Neural cell (in vitro differentiated cells): ENCODE results near the gene F2R. TPM values are rescaled to one million over a fixed set of nuclear protein-coding genes. Genes with fewer than 3 reads are reported as not detected.

ENCODE experiments used
- H2AFZ ChIP-seq: fragments of 200-600, 300-800 bp; sonication (generic), shearing (Covaris generic); 2 replicates; pipeline ENCODE4 v1.6.0; 2014; ENCODE audit warnings: low read depth, mild to moderate bottlenecking, antibody characterized with exemption, low read length, moderate library complexity
- H3F3A ChIP-seq: fragments of 200-600 bp; shearing (Covaris generic); 2 replicates; pipeline ENCODE4 v1.6.1; 2016; ENCODE audit warnings: mild to moderate bottlenecking, moderate library complexity, mixed read lengths, antibody characterized with exemption, low read length; ENCODE audit not compliant: insufficient read depth, poor library complexity, severe bottlenecking
- H3K27ac ChIP-seq: fragments of 200-600, 300-800 bp; sonication (generic), shearing (Covaris generic); 2 replicates; pipeline ENCODE4 v1.5.1; 2014; ENCODE audit warnings: mild to moderate bottlenecking, low read length, moderate library complexity
- H3K27me3 ChIP-seq: fragments of 300-800, 200-600 bp; sonication (generic), shearing (Covaris generic); 2 replicates; pipeline ENCODE4 v1.6.0; 2014; ENCODE audit warnings: mild to moderate bottlenecking, low read depth, low read length, moderate library complexity; ENCODE audit not compliant: insufficient read depth
- H3K36me3 ChIP-seq: fragments of 300-800, 200-600 bp; sonication (generic), shearing (Covaris generic); 2 replicates; pipeline ENCODE4 v1.5.1; 2014; ENCODE audit warnings: mild to moderate bottlenecking, antibody characterized with exemption, low read length, moderate library complexity; ENCODE audit not compliant: insufficient read depth
- H3K4me2 ChIP-seq: fragments of 300-800, 200-600 bp; sonication (generic), shearing (Covaris generic); 2 replicates; pipeline ENCODE4 v1.6.0; 2014; ENCODE audit warnings: mild to moderate bottlenecking, low read length
- H3K4me3 ChIP-seq: fragments of 300-800, 200-600 bp; sonication (generic), shearing (Covaris generic); 2 replicates; pipeline ENCODE4 v1.5.1; 2014; ENCODE audit warnings: mild to moderate bottlenecking, low read length, moderate library complexity
- H3K79me2 ChIP-seq: fragments of 200-600 bp; shearing (Covaris generic); replicated peaks from 2 replicates; pipeline ENCODE4 v1.6.0; 2014; ENCODE audit warnings: mild to moderate bottlenecking, low read length, moderate library complexity; ENCODE audit not compliant: insufficient read depth
- H3K9ac ChIP-seq: fragments of 300-800, 200-600 bp; sonication (generic), shearing (Covaris generic); 2 replicates; pipeline ENCODE4 v1.6.1; 2016; ENCODE audit warnings: mild to moderate bottlenecking, low read length, mixed read lengths
- H3K9me2 ChIP-seq: fragments of 200-600 bp; shearing (Covaris generic); 2 replicates; pipeline ENCODE4 v1.6.1; 2016; ENCODE audit warnings: mild to moderate bottlenecking, low read length, mixed read lengths; ENCODE audit not compliant: insufficient read depth
- H3K9me3 ChIP-seq: fragments of 200-600, 300-800 bp; sonication (generic), shearing (Covaris generic); 2 replicates; pipeline ENCODE4 v1.6.1; 2016; ENCODE audit warnings: mild to moderate bottlenecking, mixed run types, low read length, moderate library complexity, mixed read lengths
- H4K20me1 ChIP-seq: fragments of 200-600 bp; shearing (Covaris generic); 2 replicates; pipeline ENCODE4 v1.6.1; 2016; ENCODE audit warnings: mild to moderate bottlenecking, mixed run types; ENCODE audit not compliant: insufficient read depth
- CTCF ChIP-seq: fragments of 450-650 bp; IDR thresholded peaks from 2 replicates; pipeline ENCODE4 v1.5.1; 2014; ENCODE audit warnings: antibody characterized with exemption, mild to moderate bottlenecking, moderate library complexity; ENCODE audit not compliant: poor library complexity, severe bottlenecking
- EP300 ChIP-seq: fragments of 450-650 bp; conservative IDR thresholded peaks from 2 replicates; pipeline ENCODE4 v1.6.1; 2014; ENCODE audit warnings: antibody characterized with exemption, mild to moderate bottlenecking, moderate library complexity; ENCODE audit not compliant: poor library complexity, severe bottlenecking
- EZH2 ChIP-seq: fragments of 200-600, 300-800 bp; shearing (Covaris generic), sonication (generic); IDR thresholded peaks from 2 replicates; pipeline ENCODE4 v1.6.1; 2014; ENCODE audit warnings: antibody characterized with exemption, low read length, borderline replicate concordance, mild to moderate bottlenecking; ENCODE audit not compliant: insufficient read depth, poor library complexity, severe bottlenecking
- MXI1 ChIP-seq: fragments of 450-650 bp; conservative IDR thresholded peaks from 2 replicates; pipeline ENCODE4 v1.6.1; 2014; ENCODE audit warnings: antibody characterized with exemption, mild to moderate bottlenecking; ENCODE audit not compliant: poor library complexity, severe bottlenecking
- POLR2AphosphoS5 ChIP-seq: IDR thresholded peaks from 2 replicates; pipeline ENCODE4 v1.6.1; 2012
- RAD21 ChIP-seq: fragments of 450-650 bp; conservative IDR thresholded peaks from 2 replicates; pipeline ENCODE4 v1.6.1; 2014; ENCODE audit warnings: antibody characterized with exemption, mild to moderate bottlenecking, moderate library complexity
- REST ChIP-seq: IDR thresholded peaks from 2 replicates; pipeline ENCODE4 v1.6.1; 2012; ENCODE audit warnings: borderline replicate concordance
- SMC3 ChIP-seq: fragments of 450-650 bp; conservative IDR thresholded peaks from 2 replicates; pipeline ENCODE4 v1.6.1; 2014; ENCODE audit warnings: antibody characterized with exemption, mild to moderate bottlenecking, moderate library complexity; ENCODE audit not compliant: poor library complexity
- TAF1 ChIP-seq: IDR thresholded peaks from 2 replicates; pipeline ENCODE4 v1.6.1; 2012; ENCODE audit warnings: low read depth
- polyA plus RNA-seq: library from polyadenylated mRNA; depleted of rRNA; stranded (reverse); fragments of >200 nt; gene quantifications from 2 replicates; pipeline ENCODE4 v1.2.3, GENCODE V29; 2014

Gene F2R
- polyA plus RNA-seq, 1 donor from 2014 or later: 35.9 TPM

- Histone ChIP-seq H4K20me1 (no peaks in the 10 kb centered on the region), H3K4me2 (no peak overlapping the region), H3K79me2 (no peaks in the 10 kb centered on the region), H3K9me2 (no peaks in the 10 kb centered on the region), H3F3A (no peaks in the 10 kb centered on the region), H3K27me3 (no peaks in the 10 kb centered on the region), H3K27ac (no peak overlapping the region), H3K36me3 (no peaks in the 10 kb centered on the region), H2AFZ (no peak overlapping the region), H3K9me3 (no peaks in the 10 kb centered on the region), H3K4me3 (no peak overlapping the region), H3K9ac (no peak overlapping the region)
- TF ChIP-seq MXI1: no peak
- no peak for TF ChIP-seq REST
- no peak for TF ChIP-seq RAD21
These were observed 20.6 kb upstream of the F2R start for GRCh38 chr5:76695346-76695745.

GRCh38 chr5:76696251-76696650, 19.7 kb upstream of the F2R start:
- H3K36me3 ChIP-seq: no peaks in the 10 kb centered on the region
- H3K4me2 ChIP-seq: no peak overlapping the region
- no peaks in the 10 kb centered on the region for H3F3A ChIP-seq
- H3K9me2 ChIP-seq: no peaks in the 10 kb centered on the region
- no peak overlapping the region for H3K4me3 ChIP-seq
- no peaks in the 10 kb centered on the region for H3K27me3 ChIP-seq
- no peak overlapping the region for H2AFZ ChIP-seq
- H3K27ac ChIP-seq: no peak overlapping the region
- H3K79me2 ChIP-seq: no peaks in the 10 kb centered on the region
- no peaks in the 10 kb centered on the region for H4K20me1 ChIP-seq
- no peak overlapping the region for H3K9ac ChIP-seq
- no peaks in the 10 kb centered on the region for H3K9me3 ChIP-seq
- TF ChIP-seq MXI1: no peak
- no peak for TF ChIP-seq SMC3
- no peak for TF ChIP-seq REST
- no peak for TF ChIP-seq POLR2AphosphoS5
- no peak for TF ChIP-seq CTCF
- no peak for TF ChIP-seq RAD21
- no peak for TF ChIP-seq EZH2
- no peak for TF ChIP-seq TAF1
- TF ChIP-seq EP300: no peak
